ENCODE data around the gene MYLK. TPM values are rescaled to one million over a fixed set of nuclear protein-coding genes. Genes with fewer than 3 reads are reported as not detected.

The MYLK gene
- total and polyA plus RNA-seq, 9 of the 15 experiments (the other 6 are each of a cell fraction or from before 2014, with no cell fraction given), result 0.11 to 0.53 (median 0.18) TPM; not detected in 2

DNA sequence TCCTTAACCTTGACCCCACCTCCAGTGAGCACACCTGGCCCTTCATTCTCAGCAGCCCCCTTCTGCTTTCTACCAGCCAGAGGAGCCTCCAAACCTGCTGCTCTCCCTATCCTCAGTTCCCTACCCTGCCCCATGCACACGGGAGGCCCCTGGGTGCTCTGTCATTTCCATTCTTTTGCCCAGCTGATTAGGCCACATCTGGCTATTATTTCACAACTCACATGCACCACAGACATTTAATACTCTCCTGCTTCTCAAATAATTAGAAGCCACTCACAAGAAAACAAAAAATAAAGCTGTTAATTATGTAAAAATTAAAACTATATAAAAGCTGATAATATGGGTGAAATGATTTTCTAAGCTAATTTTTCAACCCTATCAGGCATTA lies 50.7 kb downstream of the MYLK start:
- no peak overlapping the region for H3K4me2 ChIP-seq (ENCODE audit: insufficient read depth, low read length)
- DNase-seq (ENCODE audit: extremely low read depth in 1 of 4, low spot score in 3 of 4) (no peak), ATAC-seq (no peak), FAIRE-seq (no peak)
- no peaks in the 10 kb centered on the region for H3K9me3 ChIP-seq (replicated peaks; ENCODE audit: control insufficient read depth, insufficient read depth, low read depth, low read length)
- POLR2A ChIA-PET, result interaction anchor here (0.7 kb wide), 1 partner anchor 9 kb away, joined by 3 read pairs; no protein-coding TSS in a partner anchor
- no peak overlapping the region for H3K4me3 ChIP-seq
- H3K4me1 ChIP-seq (replicated peaks in 1 of 2; ENCODE audit: control insufficient read depth in 2 of 2, insufficient read depth in 2 of 2, low read length in 2 of 2), result no peaks in the 10 kb centered on the region
- no peaks in the 10 kb centered on the region for H3K36me3 ChIP-seq (ENCODE audit: control insufficient read depth, insufficient read depth, low read length)
- no TSS peak for BruUV-seq (replicated peaks)
- H2AFZ ChIP-seq (ENCODE audit: low read depth, low read length), result no peak overlapping the region
- no peaks in the 10 kb centered on the region for H4K20me1 ChIP-seq (replicated peaks; ENCODE audit: control insufficient read depth, insufficient read depth, low read length)
- no peaks in the 10 kb centered on the region for H3K79me2 ChIP-seq (ENCODE audit: control insufficient read depth, insufficient read depth, low read length)
- no peak overlapping the region for H3K9ac ChIP-seq (ENCODE audit: insufficient read depth in 1 of 2, low read depth in 2 of 2, low read length in 2 of 2)
- intact Hi-C loops (cut with micrococcal nuclease), result no loop called here
- TF ChIP-seq ZNF146 (CRISPR knock-in tag; IDR thresholded peaks at IDR 0.05; ENCODE audit: unreplicated experiment) (no peak), GTF2F1 (IDR thresholded peaks at IDR 0.05; ENCODE audit: low read depth, low read length) (no peak)
- TF ChIP-seq, protein P1, sequence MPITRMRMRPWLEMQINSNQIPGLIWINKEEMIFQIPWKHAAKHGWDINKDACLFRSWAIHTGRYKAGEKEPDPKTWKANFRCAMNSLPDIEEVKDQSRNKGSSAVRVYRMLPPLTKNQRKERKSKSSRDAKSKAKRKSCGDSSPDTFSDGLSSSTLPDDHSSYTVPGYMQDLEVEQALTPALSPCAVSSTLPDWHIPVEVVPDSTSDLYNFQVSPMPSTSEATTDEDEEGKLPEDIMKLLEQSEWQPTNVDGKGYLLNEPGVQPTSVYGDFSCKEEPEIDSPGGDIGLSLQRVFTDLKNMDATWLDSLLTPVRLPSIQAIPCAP (CRISPR knock-in tag; IDR thresholded peaks at IDR 0.05; ENCODE audit: borderline replicate concordance), result no peak
- H3K9me1 ChIP-seq (ENCODE audit: control insufficient read depth, insufficient read depth, low read length), result no peaks in the 10 kb centered on the region
- in situ Hi-C loops (cut with MboI), result no loop called here
- H3K27me3 ChIP-seq (ENCODE audit: control insufficient read depth in 2 of 2, insufficient read depth in 2 of 2, low read length in 2 of 2), result no peaks in the 10 kb centered on the region
- CTCF ChIA-PET (ENCODE audit: low intra/inter-chr PET ratio), result no interaction called here
- 0% methylated on average over 1 of the region's 1 CpG for WGBS (ENCODE audit: insufficient coverage, low coverage, missing lambda C conversion rate)
- H3K27ac ChIP-seq (ENCODE audit: extremely low read depth, low read depth, low read length), result no peak overlapping the region

DNA sequence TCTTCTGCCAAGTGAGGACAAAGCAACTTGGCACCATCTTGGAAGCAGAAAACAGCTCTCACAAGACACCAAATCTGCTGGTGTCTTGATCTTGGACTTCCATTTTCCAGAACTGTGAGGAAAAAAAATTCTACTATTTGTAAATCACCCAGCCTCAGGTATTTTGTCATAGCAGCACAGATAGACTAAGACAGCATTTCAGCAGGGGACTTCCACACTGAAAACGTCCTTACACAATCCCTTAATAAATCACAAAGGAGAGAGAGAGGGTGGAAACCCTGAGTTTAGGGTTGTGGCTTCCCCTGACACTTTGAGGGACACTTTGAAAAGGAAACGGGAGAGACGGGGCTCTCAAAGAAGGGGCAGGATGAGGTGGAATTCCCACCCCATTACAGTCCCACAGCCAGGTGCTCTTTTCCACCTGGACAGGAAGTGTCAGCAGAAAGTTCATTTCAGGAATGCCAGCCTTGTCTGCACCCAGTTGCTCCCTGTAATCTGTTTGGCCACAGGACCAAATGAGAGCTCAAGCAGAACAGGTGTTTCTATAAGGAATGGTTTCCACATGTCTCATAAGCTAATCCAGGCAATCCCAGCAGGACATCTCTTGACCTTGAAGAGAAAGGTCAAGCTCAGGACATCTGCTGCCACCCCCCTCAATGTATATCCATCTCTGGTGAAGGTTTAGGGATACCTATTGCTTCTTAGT lies 51.3 kb downstream of the MYLK start:
- ChIA-PET CTCF (ENCODE audit: low intra/inter-chr PET ratio) (no interaction called here), POLR2A (interaction anchor here (0.7 kb wide), 1 partner anchor 8 kb away, joined by 3 read pairs; no protein-coding TSS in a partner anchor)
- no peak overlapping the region for H3K4me3 ChIP-seq
- H3K9me3 ChIP-seq (replicated peaks; ENCODE audit: control insufficient read depth, insufficient read depth, low read depth, low read length), result no peaks in the 10 kb centered on the region
- H2AFZ ChIP-seq (ENCODE audit: low read depth, low read length), result no peak overlapping the region
- ATAC-seq (no peak), DNase-seq (ENCODE audit: extremely low read depth in 1 of 4, low spot score in 3 of 4) (no peak), FAIRE-seq (no peak)
- H3K79me2 ChIP-seq (ENCODE audit: control insufficient read depth, insufficient read depth, low read length), result no peaks in the 10 kb centered on the region
- no TSS peak for BruUV-seq (replicated peaks)
- no peaks in the 10 kb centered on the region for H3K36me3 ChIP-seq (ENCODE audit: control insufficient read depth, insufficient read depth, low read length)
- in situ Hi-C loops (cut with MboI) (no loop called here), intact Hi-C loops (cut with micrococcal nuclease) (no loop called here)
- H3K9ac ChIP-seq (ENCODE audit: insufficient read depth in 1 of 2, low read depth in 2 of 2, low read length in 2 of 2), result no peak overlapping the region
- H3K4me1 ChIP-seq (replicated peaks in 1 of 2; ENCODE audit: control insufficient read depth in 2 of 2, insufficient read depth in 2 of 2, low read length in 2 of 2), result no peaks in the 10 kb centered on the region
- H3K27ac ChIP-seq (ENCODE audit: extremely low read depth, low read depth, low read length), result no peak overlapping the region
- no peak overlapping the region for H3K4me2 ChIP-seq (ENCODE audit: insufficient read depth, low read length)
- H3K9me1 ChIP-seq (ENCODE audit: control insufficient read depth, insufficient read depth, low read length), result no peaks in the 10 kb centered on the region
- 0% methylated on average over 3 of the region's 3 CpGs for WGBS (ENCODE audit: insufficient coverage, low coverage, missing lambda C conversion rate)
- no peaks in the 10 kb centered on the region for H4K20me1 ChIP-seq (replicated peaks; ENCODE audit: control insufficient read depth, insufficient read depth, low read length)
- no peaks in the 10 kb centered on the region for H3K27me3 ChIP-seq (ENCODE audit: control insufficient read depth in 2 of 2, insufficient read depth in 2 of 2, low read length in 2 of 2)
- no peak for TF ChIP-seq TGIF2 (CRISPR knock-in tag; IDR thresholded peaks at IDR 0.05)
- no peak for TF ChIP-seq ZNF224 (CRISPR knock-in tag; IDR thresholded peaks at IDR 0.05)
- no peak for TF ChIP-seq MYBL2 (IDR thresholded peaks at IDR 0.05; ENCODE audit: low read depth)
- TF ChIP-seq MYBL2 (CRISPR knock-in tag; IDR thresholded peaks at IDR 0.05; ENCODE audit: borderline replicate concordance), result no peak
- no peak for TF ChIP-seq ZNF444 (CRISPR knock-in tag; IDR thresholded peaks at IDR 0.05)
- TF ChIP-seq, protein P2, sequence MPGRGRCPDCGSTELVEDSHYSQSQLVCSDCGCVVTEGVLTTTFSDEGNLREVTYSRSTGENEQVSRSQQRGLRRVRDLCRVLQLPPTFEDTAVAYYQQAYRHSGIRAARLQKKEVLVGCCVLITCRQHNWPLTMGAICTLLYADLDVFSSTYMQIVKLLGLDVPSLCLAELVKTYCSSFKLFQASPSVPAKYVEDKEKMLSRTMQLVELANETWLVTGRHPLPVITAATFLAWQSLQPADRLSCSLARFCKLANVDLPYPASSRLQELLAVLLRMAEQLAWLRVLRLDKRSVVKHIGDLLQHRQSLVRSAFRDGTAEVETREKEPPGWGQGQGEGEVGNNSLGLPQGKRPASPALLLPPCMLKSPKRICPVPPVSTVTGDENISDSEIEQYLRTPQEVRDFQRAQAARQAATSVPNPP (IDR thresholded peaks at IDR 0.05; ENCODE audit: borderline replicate concordance, insufficient read depth, insufficient read length), result no peak
- TF ChIP-seq L3MBTL2 (IDR thresholded peaks at IDR 0.05), result no peak
- TF ChIP-seq EZH2 (IDR thresholded peaks at IDR 0.05; ENCODE audit: borderline replicate concordance, low read depth, low read length), result no peak
- TF ChIP-seq ZNF146 (CRISPR knock-in tag; IDR thresholded peaks at IDR 0.05; ENCODE audit: unreplicated experiment), result no peak

Measured in K562 (cell line).